Colonic mucosa (tissue), 4 donors: ENCODE data around the gene GNAT2. TPM values are rescaled to one million over a fixed set of nuclear protein-coding genes. Genes with fewer than 3 reads are reported as not detected.

ENCODE experiments used
- DNase-seq: peaks from one replicate; pipeline ENCODE4 v3.0.0-alpha.2; 2020
- H3K27ac ChIP-seq: fragments of 200-600 bp; one replicate; pipeline ENCODE4 v1.8.0; 2021
- H3K27me3 ChIP-seq: fragments of 200-600 bp; one replicate; pipeline ENCODE4 v1.8.0; 2021
- H3K36me3 ChIP-seq: fragments of 200-600 bp; one replicate; pipeline ENCODE4 v1.8.0; 2021
- H3K4me1 ChIP-seq: fragments of 200-600 bp; one replicate; pipeline ENCODE4 v1.8.0; 2021; ENCODE audit warnings: mild to moderate bottlenecking
- H3K4me3 ChIP-seq: fragments of 200-600 bp; one replicate; pipeline ENCODE4 v1.8.0; 2021
- H3K9ac ChIP-seq, 2 donors: one replicate each; pipeline ENCODE4 v1.7.0; 2013; ENCODE audit warnings: control low read depth in 2 of 2, low read depth in 2 of 2, low read length in 2 of 2
- H3K9me3 ChIP-seq: fragments of 200-600 bp; one replicate; pipeline ENCODE4 v1.8.0; 2021
- intact Hi-C: fragments of 100-400 bp; cut with DNase I; formaldehyde crosslinking; loops from one replicate; pipeline ENCODE4 v1.14.1; 2022
- total RNA-seq, 2 donors: library from RNA; stranded (reverse); fragmentation: NEBNext Ultra II Directional in 1 of 2; extraction: Animal tissue kit (Norgen Biotek cat#: 25700) in 1 of 2; gene quantifications; one replicate each; pipeline ENCODE4 v1.2.1, GENCODE V29; 2021
- TF ChIP-seq, protein P1 (sequence below): fragments of 200-600 bp; IDR thresholded peaks from one replicate; pipeline ENCODE4 v1.8.0; 2022; ENCODE audit warnings: antibody characterized with exemption, mild to moderate bottlenecking
- donor health status: healthy.
- donor health status: DM: no; HTN: no; CAD: no.
- donor health status: DM: no; HTN: no; CAD: no.

Gene GNAT2
- total RNA-seq, 2 donors from 2014 or later, result 0.32 TPM; not detected in 1

- H3K4me3 ChIP-seq, result no peak overlapping the region
- peaks cover 11% of the 10 kb centered on the region for H3K4me1 ChIP-seq
- no peaks in the 10 kb centered on the region for H3K27me3 ChIP-seq
- H3K9me3 ChIP-seq, result no peaks in the 10 kb centered on the region
- TF ChIP-seq, protein P1, sequence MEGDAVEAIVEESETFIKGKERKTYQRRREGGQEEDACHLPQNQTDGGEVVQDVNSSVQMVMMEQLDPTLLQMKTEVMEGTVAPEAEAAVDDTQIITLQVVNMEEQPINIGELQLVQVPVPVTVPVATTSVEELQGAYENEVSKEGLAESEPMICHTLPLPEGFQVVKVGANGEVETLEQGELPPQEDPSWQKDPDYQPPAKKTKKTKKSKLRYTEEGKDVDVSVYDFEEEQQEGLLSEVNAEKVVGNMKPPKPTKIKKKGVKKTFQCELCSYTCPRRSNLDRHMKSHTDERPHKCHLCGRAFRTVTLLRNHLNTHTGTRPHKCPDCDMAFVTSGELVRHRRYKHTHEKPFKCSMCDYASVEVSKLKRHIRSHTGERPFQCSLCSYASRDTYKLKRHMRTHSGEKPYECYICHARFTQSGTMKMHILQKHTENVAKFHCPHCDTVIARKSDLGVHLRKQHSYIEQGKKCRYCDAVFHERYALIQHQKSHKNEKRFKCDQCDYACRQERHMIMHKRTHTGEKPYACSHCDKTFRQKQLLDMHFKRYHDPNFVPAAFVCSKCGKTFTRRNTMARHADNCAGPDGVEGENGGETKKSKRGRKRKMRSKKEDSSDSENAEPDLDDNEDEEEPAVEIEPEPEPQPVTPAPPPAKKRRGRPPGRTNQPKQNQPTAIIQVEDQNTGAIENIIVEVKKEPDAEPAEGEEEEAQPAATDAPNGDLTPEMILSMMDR, result no peak
- intact Hi-C loops, result no loop called here
- H3K9ac ChIP-seq, result no peak overlapping the region
- H3K27ac ChIP-seq, result no peak overlapping the region
- DNase-seq, result peak; percentile 22
- H3K36me3 ChIP-seq, result no peaks in the 10 kb centered on the region
These were observed 9.3 kb upstream of the GNAT2 start for GRCh38 chr1:109628540-109629321.

GRCh38 chr1:109627692-109628399, 8.4 kb upstream of the GNAT2 start:
- Histone ChIP-seq H3K27ac (no peak overlapping the region), H3K36me3 (no peaks in the 10 kb centered on the region), H3K27me3 (no peaks in the 10 kb centered on the region), H3K9ac (no peak overlapping the region), H3K9me3 (no peaks in the 10 kb centered on the region), H3K4me3 (no peak overlapping the region), H3K4me1 (peaks cover 3% of the 10 kb centered on the region)
- intact Hi-C loops, result no loop called here
- TF ChIP-seq, protein P1, result no peak
- DNase-seq, result no peak

DNA sequence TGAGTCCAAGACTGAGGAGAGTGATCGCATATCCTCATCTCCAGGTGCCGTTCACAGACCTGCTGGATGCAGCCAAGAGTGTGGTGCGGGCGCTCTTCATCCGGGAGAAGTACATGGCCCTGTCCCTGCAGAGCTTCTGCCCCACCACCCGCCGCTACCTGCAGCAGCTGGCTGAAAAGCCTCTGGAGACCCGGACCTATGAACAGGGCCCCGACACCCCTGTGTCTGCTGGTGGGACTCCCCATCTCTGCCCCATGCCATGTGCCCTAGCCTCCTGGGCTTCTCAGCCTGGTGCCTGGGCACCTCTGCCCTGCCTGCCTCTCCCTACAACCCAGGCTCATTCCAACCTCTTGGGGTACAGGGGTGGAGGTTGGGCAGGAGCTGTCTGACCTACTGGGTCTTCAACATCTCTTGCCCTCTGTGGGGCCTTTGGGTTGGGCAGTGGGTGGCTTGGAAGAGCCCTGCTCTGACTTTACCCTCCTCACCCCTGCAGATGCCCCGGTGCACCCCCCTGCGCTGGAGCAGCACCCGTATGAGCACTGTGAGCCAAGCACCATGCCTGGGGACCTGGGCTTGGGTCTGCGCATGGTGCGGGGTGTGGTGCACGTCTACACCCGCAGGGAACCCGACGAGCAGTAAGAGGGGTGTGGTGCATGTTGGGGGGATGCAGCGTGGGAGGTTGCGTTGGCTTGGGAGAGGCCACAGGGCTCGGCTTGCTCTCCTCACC, 7.4 kb upstream of the GNAT2 start:
- no peaks in the 10 kb centered on the region for H3K9me3 ChIP-seq
- no peak overlapping the region for H3K27ac ChIP-seq
- intact Hi-C loops, result no loop called here
- no peaks in the 10 kb centered on the region for H3K4me1 ChIP-seq
- no peaks in the 10 kb centered on the region for H3K27me3 ChIP-seq
- TF ChIP-seq, protein P1, result no peak
- no peaks in the 10 kb centered on the region for H3K36me3 ChIP-seq
- DNase-seq, result no peak
- H3K4me3 ChIP-seq, result no peak overlapping the region
- no peak overlapping the region for H3K9ac ChIP-seq

GRCh38 chr1:109625601-109626560, 6.5 kb upstream of the GNAT2 start:
- Histone ChIP-seq H3K27ac (no peak overlapping the region), H3K27me3 (no peaks in the 10 kb centered on the region), H3K4me1 (peaks cover 5% of the 10 kb centered on the region), H3K36me3 (no peaks in the 10 kb centered on the region), H3K9ac (no peak overlapping the region), H3K4me3 (no peak overlapping the region), H3K9me3 (no peaks in the 10 kb centered on the region)
- intact Hi-C loops, result no loop called here
- TF ChIP-seq, protein P1, result no peak
- DNase-seq, result no peak
